HG03457 (cell line): ENCODE data around the gene C2orf76.

Source experiments
- ATAC-seq: cut with Tn5 transposase; IDR thresholded peaks from one replicate; pipeline ENCODE4 v1.9.1; 2021; ENCODE audit warnings: moderate number of reproducible peaks; ENCODE audit not compliant: unreplicated experiment

Gene C2orf76

DNA sequence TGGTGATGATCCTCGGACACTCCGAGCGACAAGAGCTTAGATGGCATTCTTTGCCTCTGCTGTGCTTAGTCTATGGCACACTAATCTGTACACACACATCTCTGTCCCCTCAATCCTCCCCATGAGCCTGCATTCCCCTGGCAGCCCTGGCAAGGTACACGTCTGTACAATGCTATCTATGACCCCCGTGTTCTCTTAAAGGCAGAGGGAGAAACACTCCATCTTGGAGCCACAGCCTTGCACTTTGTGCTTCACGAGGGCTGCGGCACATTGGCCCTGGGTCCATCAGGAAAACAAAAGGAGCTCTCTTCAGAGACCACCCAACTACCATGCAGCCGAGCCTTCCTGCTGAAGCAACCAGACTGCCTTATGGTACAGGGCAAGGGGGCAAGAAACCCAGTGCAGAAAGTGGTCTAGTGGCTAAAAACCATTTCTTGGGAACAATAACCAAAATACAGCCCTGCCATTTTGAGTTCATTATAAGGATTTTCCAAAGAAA is 100.5 kb downstream of the C2orf76 start:
- ATAC-seq: no peak

GRCh38 chr2:119265693-119266066 is 101.0 kb downstream of the C2orf76 start:
- no peak for ATAC-seq

- peak; percentile 92 for ATAC-seq
Observed at GRCh38 chr2:119264781-119265692, 101.6 kb downstream of the C2orf76 start.

DNA sequence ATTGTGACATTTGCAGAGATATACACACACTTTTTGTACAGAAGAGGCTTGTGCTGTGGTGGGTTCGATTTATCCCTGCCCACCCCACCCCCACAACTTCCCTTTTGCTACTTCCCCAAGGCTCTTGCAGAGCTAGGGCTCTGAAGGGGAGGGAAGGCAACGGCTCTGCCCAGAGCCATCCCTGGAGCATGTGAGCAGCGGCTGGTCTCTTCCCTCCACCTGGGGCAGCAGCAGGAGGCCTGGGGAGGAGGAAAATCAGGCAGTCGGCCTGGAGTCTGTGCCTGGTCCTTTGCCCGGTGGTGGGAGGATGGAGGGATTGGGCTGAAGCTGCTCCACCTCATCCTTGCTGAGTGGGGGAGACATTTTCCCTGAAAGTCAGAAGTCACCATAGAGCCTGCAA is 103.0 kb downstream of the C2orf76 start:
- ATAC-seq: no peak

- ATAC-seq: no peak
Observed at GRCh38 chr2:119263025-119263424, 103.6 kb downstream of the C2orf76 start.

- ATAC-seq: no peak
Observed at GRCh38 chr2:119261493-119262225, 105.0 kb downstream of the C2orf76 start.

DNA sequence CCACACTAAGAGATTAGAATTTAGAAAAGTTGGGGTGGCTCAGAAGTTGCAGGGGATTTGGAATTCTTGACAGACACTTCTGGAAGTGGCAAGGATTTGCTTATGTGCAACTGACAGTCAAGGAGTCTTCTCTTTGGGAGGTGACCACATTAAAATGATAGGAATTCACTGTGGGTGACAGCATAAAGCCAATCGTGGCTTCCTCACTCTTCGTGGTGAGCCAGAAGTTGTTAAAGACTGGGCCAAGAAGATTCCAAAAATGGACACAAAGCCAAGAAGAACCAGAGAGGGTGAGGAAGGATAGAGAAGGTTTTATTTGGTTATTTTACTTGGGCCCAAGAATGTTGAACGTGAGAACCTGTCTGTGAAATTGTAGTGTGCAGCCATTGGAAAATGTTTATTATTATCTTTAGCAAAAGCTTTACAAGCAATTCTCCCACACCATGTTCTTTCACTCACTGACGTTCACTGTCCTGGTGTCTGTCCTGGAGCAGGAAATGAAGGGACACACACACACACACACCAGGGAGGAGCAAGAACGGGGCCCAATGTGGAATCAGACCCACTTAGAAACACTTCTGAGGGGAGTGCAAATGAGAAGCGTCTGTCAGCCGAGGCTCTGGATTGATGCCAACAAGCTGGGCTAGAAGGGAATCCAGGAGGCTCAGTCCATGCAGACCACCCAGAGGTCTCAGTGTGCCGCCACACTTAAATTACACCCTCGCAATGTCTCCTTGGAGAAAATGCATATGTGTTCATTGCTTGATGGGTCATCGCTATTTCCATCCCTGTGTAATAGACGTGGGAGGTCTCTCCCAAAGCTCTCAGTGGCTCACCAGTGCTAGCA is 105.8 kb downstream of the C2orf76 start:
- no peak for ATAC-seq

DNA sequence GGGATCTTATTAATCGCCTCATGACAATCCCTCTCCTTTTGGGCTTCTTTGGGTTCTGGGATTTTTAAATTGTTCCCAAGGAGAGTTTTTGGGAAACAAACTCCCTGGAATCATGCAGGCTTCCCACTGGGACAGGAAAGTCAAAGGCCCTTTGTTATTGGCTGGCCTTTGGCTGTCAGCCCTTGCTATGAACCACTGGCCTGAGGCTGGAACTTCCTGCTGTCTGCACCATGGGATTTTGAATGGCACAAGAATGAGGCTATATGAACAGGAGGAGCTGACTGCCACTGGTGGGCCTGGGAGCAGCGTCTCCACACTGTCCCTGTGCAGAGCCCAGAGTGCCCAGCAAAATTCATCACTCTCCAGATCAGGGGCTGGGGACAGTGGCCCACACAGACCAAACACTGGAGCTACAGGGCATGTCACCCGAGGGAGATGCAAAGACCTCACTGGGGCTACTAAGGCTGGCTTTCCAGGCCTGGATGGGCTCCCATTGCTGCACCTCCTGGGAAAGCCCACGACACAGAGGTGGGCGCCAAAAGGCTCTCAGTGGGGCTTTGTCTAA is 107.3 kb downstream of the C2orf76 start:
- ATAC-seq: no peak

- no peak for ATAC-seq
Observed at GRCh38 chr2:119257198-119257597, 109.4 kb downstream of the C2orf76 start.

- ATAC-seq: no peak
Observed at GRCh38 chr2:119256582-119256921, 110.1 kb downstream of the C2orf76 start.

DNA sequence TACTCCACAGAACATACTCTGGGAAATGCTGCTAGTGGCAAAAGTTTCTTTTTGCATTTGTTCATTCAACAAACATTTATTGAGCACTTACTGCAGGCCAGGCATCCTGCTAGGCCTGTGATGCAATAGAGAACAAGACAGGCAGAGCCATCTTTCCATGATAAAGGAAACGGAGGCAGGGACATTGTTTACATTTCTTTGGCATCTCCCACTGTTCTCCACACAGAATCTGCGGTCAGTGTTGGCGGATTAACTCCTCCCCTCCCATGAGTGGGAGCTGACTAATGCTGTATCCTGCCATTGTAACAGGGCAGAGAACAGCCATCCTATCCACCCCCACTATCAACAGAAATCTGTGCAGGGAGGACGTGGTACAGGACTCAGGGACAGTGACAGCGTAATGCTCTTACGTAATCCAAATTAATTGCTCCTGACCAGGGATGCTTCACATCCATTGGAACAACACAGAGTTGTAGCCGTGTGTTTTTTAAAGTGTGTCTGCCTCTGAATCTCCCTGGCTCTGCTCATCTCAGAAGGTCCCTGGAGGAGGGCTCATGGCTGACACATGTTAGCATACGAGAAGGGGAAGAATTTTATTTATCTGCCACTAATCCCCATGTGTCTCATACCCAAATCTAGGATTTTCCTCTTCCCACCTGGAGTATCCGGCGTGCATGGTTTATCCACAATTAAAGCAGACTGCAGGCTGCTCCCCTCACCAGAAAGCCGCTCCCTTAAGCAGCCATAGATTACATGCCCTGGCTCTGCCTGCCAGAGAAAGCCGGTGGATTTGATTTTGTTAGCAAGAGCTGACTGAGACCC is 110.7 kb downstream of the C2orf76 start:
- no peak for ATAC-seq

GRCh38 chr2:119254601-119255080 is 112.0 kb downstream of the C2orf76 start:
- ATAC-seq: no peak

GRCh38 chr2:119253760-119254600 is 112.7 kb downstream of the C2orf76 start:
- no peak for ATAC-seq

DNA sequence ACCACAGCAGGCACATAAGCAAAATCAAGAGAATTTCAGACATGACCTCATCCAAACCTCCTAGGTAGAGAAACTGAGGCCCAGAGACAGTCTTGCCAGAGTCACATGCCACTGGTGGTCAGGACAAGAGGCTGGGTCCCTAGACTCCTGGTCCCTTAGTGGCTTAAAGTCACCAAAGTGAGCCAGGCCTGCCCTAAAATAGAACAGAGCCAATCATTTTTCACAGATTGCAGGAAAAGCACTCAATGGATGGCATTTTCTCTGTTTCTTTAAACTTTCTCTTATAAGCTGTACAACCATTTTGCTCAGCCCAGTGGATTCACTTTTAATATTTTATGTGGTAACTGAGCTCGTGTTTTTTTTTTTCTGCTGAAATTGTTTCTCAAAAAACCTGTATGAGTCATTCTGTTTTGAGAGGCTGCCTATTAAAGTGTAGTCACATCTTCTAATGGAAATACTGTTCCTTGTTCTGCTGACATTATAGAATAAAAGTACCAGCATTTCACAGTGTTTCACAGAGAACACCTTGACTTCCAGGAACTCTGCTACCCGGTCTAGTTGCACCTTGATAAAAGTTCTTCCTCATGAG is 113.4 kb downstream of the C2orf76 start:
- ATAC-seq: no peak
